ENCODE results near the gene GRIK4.
A peak's percentile ranks its signal among the peaks of the same experiment; 100 is the strongest.

- TF ChIP-seq CTCF (IDR thresholded peaks at IDR 0.05) = no peak
- TF ChIP-seq POLR2A (IDR thresholded peaks at IDR 0.05) = peak in 1 of 2 donors; percentile 58
These were observed 20.7 kb downstream of the GRIK4 start for GRCh38 chr11:120532082-120532831.
